Epithelial cell of proximal tubule (primary cell): ENCODE data around the gene ADPRHL1. TPM values are rescaled to one million over a fixed set of nuclear protein-coding genes. Genes with fewer than 3 reads are reported as not detected.

Experiments
- DNase-seq: peaks from one replicate; pipeline ENCODE4 v3.0.0-alpha.2; 2011; ENCODE audit warnings: low read depth
- H3K4me3 ChIP-seq: 2 replicates; pipeline ENCODE4 v1.5.1; 2011; ENCODE audit warnings: low read depth, mild to moderate bottlenecking, low read length
- total RNA-seq: library from RNA; depleted of rRNA; stranded (reverse); fragments of >200 nt; gene quantifications from 2 replicates; pipeline ENCODE4 v1.2.3, GENCODE V29; 2015
- TF ChIP-seq, protein P1 (sequence below): conservative IDR thresholded peaks from 2 replicates; pipeline ENCODE4 v1.5.1; 2012; ENCODE audit warnings: low read depth, mild to moderate bottlenecking, low read length

The ADPRHL1 gene
- total RNA-seq, 1 donor from 2014 or later = 3.3 TPM

DNA sequence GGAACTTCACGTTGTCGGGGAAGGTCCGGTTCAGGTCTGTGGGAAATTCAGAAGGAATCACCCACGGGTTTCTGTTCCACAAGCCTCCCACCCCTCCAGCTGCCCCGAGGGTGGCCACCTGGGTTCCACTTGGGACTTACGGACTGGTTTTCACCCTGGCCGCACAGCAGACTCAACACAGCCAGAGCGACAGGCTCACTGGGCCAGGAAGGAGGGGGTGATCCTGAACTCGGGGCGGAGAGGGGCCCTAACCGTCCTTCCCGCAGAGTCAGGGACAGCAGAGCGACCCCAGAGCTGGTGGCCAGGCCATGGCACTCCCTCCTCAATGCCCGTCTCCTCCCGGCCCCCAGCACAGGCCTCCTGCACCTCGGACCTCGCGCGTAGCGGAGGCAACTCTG, 102.4 kb downstream of the ADPRHL1 start:
- DNase-seq = no peak
- no peak overlapping the region for H3K4me3 ChIP-seq
- TF ChIP-seq, protein P1, sequence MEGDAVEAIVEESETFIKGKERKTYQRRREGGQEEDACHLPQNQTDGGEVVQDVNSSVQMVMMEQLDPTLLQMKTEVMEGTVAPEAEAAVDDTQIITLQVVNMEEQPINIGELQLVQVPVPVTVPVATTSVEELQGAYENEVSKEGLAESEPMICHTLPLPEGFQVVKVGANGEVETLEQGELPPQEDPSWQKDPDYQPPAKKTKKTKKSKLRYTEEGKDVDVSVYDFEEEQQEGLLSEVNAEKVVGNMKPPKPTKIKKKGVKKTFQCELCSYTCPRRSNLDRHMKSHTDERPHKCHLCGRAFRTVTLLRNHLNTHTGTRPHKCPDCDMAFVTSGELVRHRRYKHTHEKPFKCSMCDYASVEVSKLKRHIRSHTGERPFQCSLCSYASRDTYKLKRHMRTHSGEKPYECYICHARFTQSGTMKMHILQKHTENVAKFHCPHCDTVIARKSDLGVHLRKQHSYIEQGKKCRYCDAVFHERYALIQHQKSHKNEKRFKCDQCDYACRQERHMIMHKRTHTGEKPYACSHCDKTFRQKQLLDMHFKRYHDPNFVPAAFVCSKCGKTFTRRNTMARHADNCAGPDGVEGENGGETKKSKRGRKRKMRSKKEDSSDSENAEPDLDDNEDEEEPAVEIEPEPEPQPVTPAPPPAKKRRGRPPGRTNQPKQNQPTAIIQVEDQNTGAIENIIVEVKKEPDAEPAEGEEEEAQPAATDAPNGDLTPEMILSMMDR = no peak

- TF ChIP-seq, protein P1 = no peak
- no peak for DNase-seq
Observed at GRCh38 chr13:113350065-113350937, 103.0 kb downstream of the ADPRHL1 start.

More at GRCh38 chr13:113350065-113350937, 103.0 kb downstream of the ADPRHL1 start:
- no peak overlapping the region for H3K4me3 ChIP-seq

Other genes with a start within 250 kb of the ADPRHL1 start
- 40.9 and 56.2 TPM in 2 replicates for gene PCID2, start 244.8 kb downstream of the ADPRHL1 start, total RNA-seq
- gene CUL4A, start 243.9 kb downstream of the ADPRHL1 start, total RNA-seq = 57.9 and 139 TPM in 2 replicates
- gene LAMP1, start 156.2 kb downstream of the ADPRHL1 start, total RNA-seq = 192 and 195 TPM in 2 replicates
- gene GRTP1, start 89.4 kb downstream of the ADPRHL1 start, total RNA-seq = 1.1 and 3.5 TPM in 2 replicates
- 8.1 and 8.7 TPM in 2 replicates for gene DCUN1D2, start 37.2 kb upstream of the ADPRHL1 start, total RNA-seq
- 105 and 111 TPM in 2 replicates for gene TFDP1, start 131.3 kb upstream of the ADPRHL1 start, total RNA-seq
- not detected in 2 replicates for gene ATP4B, start 204.7 kb upstream of the ADPRHL1 start, total RNA-seq
- gene GRK1, start 213.7 kb upstream of the ADPRHL1 start, total RNA-seq = 0.06 TPM in 1 of 2 replicates, not detected in the other